Measurements from ENCODE around the gene SPO11.

Gene SPO11

GRCh38 chr20:57308451-57309271 is 20.9 kb upstream of the SPO11 start:
- TF ChIP-seq, protein P1, sequence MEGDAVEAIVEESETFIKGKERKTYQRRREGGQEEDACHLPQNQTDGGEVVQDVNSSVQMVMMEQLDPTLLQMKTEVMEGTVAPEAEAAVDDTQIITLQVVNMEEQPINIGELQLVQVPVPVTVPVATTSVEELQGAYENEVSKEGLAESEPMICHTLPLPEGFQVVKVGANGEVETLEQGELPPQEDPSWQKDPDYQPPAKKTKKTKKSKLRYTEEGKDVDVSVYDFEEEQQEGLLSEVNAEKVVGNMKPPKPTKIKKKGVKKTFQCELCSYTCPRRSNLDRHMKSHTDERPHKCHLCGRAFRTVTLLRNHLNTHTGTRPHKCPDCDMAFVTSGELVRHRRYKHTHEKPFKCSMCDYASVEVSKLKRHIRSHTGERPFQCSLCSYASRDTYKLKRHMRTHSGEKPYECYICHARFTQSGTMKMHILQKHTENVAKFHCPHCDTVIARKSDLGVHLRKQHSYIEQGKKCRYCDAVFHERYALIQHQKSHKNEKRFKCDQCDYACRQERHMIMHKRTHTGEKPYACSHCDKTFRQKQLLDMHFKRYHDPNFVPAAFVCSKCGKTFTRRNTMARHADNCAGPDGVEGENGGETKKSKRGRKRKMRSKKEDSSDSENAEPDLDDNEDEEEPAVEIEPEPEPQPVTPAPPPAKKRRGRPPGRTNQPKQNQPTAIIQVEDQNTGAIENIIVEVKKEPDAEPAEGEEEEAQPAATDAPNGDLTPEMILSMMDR (IDR thresholded peaks at IDR 0.05; ENCODE audit: low read depth, low read length, missing control alignments) = no peak
- in situ Hi-C loops (cut with HindIII; ENCODE audit: low sequenced_read_pairs) = no loop called here
- DNase-seq (ENCODE audit: low read depth) = no peak
- no peak overlapping the region for H3K4me3 ChIP-seq (ENCODE audit: low read depth, low read length)

DNA sequence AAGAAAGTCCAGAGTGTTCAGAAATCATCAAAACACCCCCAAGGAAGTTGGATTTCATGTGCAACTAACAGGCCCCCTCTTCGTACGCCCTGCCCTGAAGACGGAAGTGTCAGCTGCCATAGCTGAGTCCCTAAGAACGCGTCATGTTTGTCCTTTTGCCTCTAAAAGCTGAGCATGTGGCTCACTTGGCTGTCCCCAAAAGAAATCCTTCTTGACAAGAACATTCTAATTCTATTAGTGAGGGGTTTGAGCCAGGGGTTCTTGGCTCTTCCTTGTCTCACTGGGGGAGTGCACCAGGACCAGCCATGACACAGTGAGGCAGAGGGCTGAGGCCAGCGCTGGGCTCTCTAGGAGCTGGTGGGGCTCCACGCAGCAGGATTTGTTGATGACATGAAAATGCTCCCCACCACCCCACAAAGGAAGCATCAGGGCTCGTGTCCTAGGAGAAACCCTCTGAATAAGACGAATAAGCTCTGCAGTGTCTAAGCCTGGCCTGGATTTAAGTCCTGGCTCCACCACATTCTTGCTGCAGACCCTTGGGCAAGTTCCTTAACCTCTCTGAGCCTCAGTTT is 20.0 kb upstream of the SPO11 start:
- no peak for DNase-seq (ENCODE audit: low read depth)
- in situ Hi-C loops (cut with HindIII; ENCODE audit: low sequenced_read_pairs) = no loop called here
- H3K4me3 ChIP-seq (ENCODE audit: low read depth, low read length) = no peak overlapping the region
- TF ChIP-seq, protein P1 (IDR thresholded peaks at IDR 0.05; ENCODE audit: low read depth, low read length, missing control alignments) = no peak

- no peak for DNase-seq (ENCODE audit: low read depth)
- in situ Hi-C loops (cut with HindIII; ENCODE audit: low sequenced_read_pairs) = no loop called here
- no peak overlapping the region for H3K4me3 ChIP-seq (ENCODE audit: low read depth, low read length)
- TF ChIP-seq, protein P1 (IDR thresholded peaks at IDR 0.05; ENCODE audit: low read depth, low read length, missing control alignments) = no peak
Measured at GRCh38 chr20:57310821-57311514, 18.6 kb upstream of the SPO11 start.

- no peak for DNase-seq (ENCODE audit: low read depth)
- in situ Hi-C loops (cut with HindIII; ENCODE audit: low sequenced_read_pairs) = no loop called here
- TF ChIP-seq, protein P1 (IDR thresholded peaks at IDR 0.05; ENCODE audit: low read depth, low read length, missing control alignments) = no peak
Measured at GRCh38 chr20:57312138-57312537, 17.5 kb upstream of the SPO11 start.

GRCh38 chr20:57313230-57313629 is 16.4 kb upstream of the SPO11 start:
- in situ Hi-C loops (cut with HindIII; ENCODE audit: low sequenced_read_pairs) = no loop called here
- TF ChIP-seq, protein P1 (IDR thresholded peaks at IDR 0.05; ENCODE audit: low read depth, low read length, missing control alignments) = no peak

More at GRCh38 chr20:57312138-57312537, 17.5 kb upstream of the SPO11 start:
- no peak overlapping the region for H3K4me3 ChIP-seq (ENCODE audit: low read depth, low read length)

DNA sequence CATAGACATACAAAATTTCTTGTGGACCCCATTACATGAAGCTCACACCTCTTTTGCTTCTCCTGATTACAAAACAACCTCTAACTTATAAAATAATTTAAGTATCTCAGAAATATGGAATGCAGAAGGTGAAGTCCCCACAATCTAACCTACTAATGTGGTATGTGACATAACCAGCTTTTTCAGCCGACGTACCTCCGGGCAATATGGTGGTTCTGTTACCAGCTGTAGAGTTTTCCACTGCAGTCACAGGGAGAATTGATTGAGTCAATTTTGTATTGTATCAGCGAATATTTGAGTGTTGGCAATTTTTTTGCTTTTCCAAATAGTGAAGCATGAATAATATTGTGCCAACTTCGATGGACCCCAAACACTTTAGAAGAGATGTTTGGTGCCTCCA is 15.7 kb upstream of the SPO11 start:
- DNase-seq (ENCODE audit: low read depth) = no peak
- in situ Hi-C loops (cut with HindIII; ENCODE audit: low sequenced_read_pairs) = no loop called here
- no peak overlapping the region for H3K4me3 ChIP-seq (ENCODE audit: low read depth, low read length)
- TF ChIP-seq, protein P1 (IDR thresholded peaks at IDR 0.05; ENCODE audit: low read depth, low read length, missing control alignments) = no peak

More at GRCh38 chr20:57313230-57313629, 16.4 kb upstream of the SPO11 start:
- DNase-seq (ENCODE audit: low read depth) = no peak
- no peak overlapping the region for H3K4me3 ChIP-seq (ENCODE audit: low read depth, low read length)

Data from astrocyte of the cerebellum (primary cell).